NB4 (cell line): Measurements from ENCODE around the gene TFF1.

Experiments used
- DNase-seq: peaks from one replicate; pipeline ENCODE4 v3.0.0; 2010; ENCODE audit warnings: low read depth
- H3K4me3 ChIP-seq: one replicate; pipeline ENCODE4 v1.5.1; 2011; ENCODE audit warnings: mild to moderate bottlenecking, low read depth, low read length, moderate library complexity
- CTCF ChIP-seq: IDR thresholded peaks from one replicate; pipeline ENCODE4 v1.5.1; 2012; ENCODE audit warnings: low read depth, low read length
- MAX ChIP-seq: IDR thresholded peaks from 2 replicates; pipeline ENCODE4 v1.6.1; 2011; ENCODE audit warnings: low read depth, low read length
- MYC ChIP-seq: IDR thresholded peaks from 2 replicates; pipeline ENCODE4 v1.6.1; 2011; ENCODE audit warnings: low read depth, low read length
- POLR2A ChIP-seq: IDR thresholded peaks from 2 replicates; pipeline ENCODE4 v1.6.1; 2011; ENCODE audit warnings: mild to moderate bottlenecking; ENCODE audit not compliant: insufficient read length; ENCODE audit errors: extremely low read depth

TFF1 gene

GRCh38 chr21:42353623-42354022, 12.7 kb downstream of the TFF1 start:
- no peak for TF ChIP-seq CTCF
- no peak for TF ChIP-seq MAX
- no peak for TF ChIP-seq POLR2A
- no peak for TF ChIP-seq MYC
- DNase-seq = no peak
- H3K4me3 ChIP-seq = no peak overlapping the region

- DNase-seq = no peak
- H3K4me3 ChIP-seq = no peak overlapping the region
- TF ChIP-seq MYC = no peak
- no peak for TF ChIP-seq MAX
- TF ChIP-seq CTCF = no peak
- TF ChIP-seq POLR2A = no peak
These were observed 13.8 kb downstream of the TFF1 start for GRCh38 chr21:42352441-42353095.

- DNase-seq = no peak
These were observed 14.5 kb downstream of the TFF1 start for GRCh38 chr21:42351626-42352440.

GRCh38 chr21:42350927-42351426, 15.4 kb downstream of the TFF1 start, which contains the start of gene TFF2:
Gene TFF2, minus strand, starts transcription at chr21:42350994. Its CDS starts 37 bp downstream, at chr21:42350957.
- TF ChIP-seq MYC (no peak), CTCF (no peak), MAX (no peak), POLR2A (no peak)
- no peak for DNase-seq
- no peak within 1 kb of the TSS for H3K4me3 ChIP-seq

More at GRCh38 chr21:42351626-42352440, 14.5 kb downstream of the TFF1 start:
- H3K4me3 ChIP-seq = no peak overlapping the region
- no peak for TF ChIP-seq MAX
- no peak for TF ChIP-seq CTCF
- TF ChIP-seq POLR2A = no peak
- no peak for TF ChIP-seq MYC

GRCh38 chr21:42350318-42350910, 15.9 kb downstream of the TFF1 start:
- TF ChIP-seq CTCF (no peak), POLR2A (no peak), MYC (no peak), MAX (no peak)
- no peak overlapping the region for H3K4me3 ChIP-seq
- no peak for DNase-seq
